Hematopoietic multipotent progenitor cell (in vitro differentiated cells): ENCODE data around the gene EBF3. TPM values are rescaled to one million over a fixed set of nuclear protein-coding genes. Genes with fewer than 3 reads are reported as not detected.

Source experiments
- DNase-seq, 3 donors: peaks; one replicate each; pipeline ENCODE4 v3.0.0-alpha.2; 2011 to 2015; ENCODE audit warnings: low read depth in 2 of 3, low spot score in 2 of 3
- total RNA-seq: library from RNA; depleted of rRNA; stranded (reverse); fragments of >200 nt; gene quantifications from one replicate; pipeline ENCODE4 v1.2.3, GENCODE V29; 2012

EBF3 gene
- total RNA-seq, 1 donor = not detected

GRCh38 chr10:129915526-129916378 lies 48.3 kb downstream of the EBF3 start:
- DNase-seq = no peak

GRCh38 chr10:129914960-129915359 lies 49.1 kb downstream of the EBF3 start:
- no peak for DNase-seq

DNA sequence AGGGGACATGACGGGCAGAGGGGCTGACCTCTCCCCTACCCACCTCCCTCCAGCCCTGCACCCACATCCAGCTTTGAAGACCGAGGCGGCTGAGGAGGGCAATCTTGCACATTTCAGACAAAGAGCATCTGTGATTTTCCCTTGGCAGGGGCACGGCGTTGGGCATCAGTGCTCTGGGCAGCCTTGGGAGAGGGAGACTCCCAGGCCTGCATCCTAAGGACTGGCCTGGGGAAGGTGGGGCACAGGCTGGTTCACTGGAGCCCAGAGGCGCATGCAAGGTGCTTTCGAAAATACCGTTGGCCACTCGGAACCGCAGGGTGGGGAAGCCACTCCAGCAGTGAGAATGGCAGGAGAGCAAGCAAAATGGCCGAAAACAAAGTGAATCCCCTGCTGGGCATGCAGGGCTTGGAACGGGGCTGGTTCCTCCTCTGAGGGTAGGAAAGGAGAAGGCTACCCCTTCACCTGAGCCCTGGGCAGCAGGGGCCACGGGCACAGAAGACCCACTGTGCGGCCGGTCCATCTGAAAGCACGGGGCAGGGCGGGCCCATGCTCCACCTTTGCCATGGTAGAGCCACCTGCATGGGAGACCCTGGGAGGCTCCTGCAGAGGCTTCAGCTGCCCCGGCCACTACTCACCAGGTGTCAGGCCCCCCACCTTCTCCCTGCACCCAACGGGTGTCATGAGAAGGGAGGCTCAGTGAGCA lies 49.8 kb downstream of the EBF3 start:
- no peak for DNase-seq

- no peak for DNase-seq
These were observed 50.9 kb downstream of the EBF3 start for GRCh38 chr10:129912986-129913695.

- no peak for DNase-seq
These were observed 51.7 kb downstream of the EBF3 start for GRCh38 chr10:129912166-129912917.

GRCh38 chr10:129911451-129912165 lies 52.5 kb downstream of the EBF3 start:
- no peak for DNase-seq

DNA sequence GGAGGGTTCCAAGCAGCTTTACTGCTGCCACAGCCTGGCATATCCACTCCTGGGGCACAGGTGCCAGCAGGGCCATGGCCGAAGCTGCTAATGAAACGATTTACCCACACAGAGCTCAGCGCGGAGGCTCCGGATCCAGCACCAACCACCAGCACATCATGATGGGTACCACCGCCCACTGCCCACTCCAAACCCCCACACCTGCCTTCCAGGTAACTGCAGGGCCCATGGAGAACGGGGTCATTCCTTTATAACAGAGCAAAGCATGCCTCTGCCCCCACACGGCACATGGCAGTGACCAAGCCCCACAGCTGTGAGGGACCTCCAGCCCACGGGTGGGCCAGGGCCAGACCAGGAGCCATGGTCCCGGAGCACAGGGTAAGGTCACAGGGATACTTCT lies 53.2 kb downstream of the EBF3 start:
- no peak for DNase-seq

DNA sequence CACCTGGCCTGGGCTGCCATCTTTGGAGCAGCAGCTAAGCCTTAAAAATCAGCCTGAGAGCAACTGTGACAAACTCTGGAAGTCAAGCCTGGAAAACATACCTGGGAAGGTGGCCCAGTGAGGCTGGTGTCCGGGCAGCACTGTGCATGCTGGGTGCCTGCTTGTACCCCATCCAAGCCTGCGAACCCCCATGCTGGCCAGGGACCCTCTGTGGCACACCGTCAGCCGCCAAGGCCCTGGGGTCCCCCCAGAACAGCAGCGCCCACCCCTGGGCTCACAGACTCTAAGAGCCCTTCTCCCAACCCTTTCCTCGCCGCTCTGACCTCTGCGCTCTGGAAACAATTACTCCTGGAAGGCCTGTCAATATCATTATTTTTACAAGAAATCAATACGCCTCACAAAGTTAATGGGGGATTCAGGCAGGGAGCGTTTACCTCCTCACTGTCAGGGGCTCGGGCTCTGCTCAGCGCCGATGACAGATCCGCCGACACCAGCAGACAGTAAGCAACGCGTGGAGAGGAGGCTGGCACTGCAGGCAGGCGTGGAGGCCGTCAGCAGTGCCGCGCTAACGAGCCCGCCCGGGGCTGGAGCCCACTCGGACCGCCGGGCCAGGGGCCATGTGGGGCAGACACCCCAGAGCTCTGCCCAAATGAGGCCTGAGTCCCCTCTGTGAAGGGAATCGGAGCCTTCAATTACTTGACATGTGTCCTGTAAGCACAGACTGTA lies 54.4 kb downstream of the EBF3 start:
- DNase-seq = no peak

- no peak for DNase-seq
These were observed 55.0 kb downstream of the EBF3 start for GRCh38 chr10:129909080-129909479.

DNA sequence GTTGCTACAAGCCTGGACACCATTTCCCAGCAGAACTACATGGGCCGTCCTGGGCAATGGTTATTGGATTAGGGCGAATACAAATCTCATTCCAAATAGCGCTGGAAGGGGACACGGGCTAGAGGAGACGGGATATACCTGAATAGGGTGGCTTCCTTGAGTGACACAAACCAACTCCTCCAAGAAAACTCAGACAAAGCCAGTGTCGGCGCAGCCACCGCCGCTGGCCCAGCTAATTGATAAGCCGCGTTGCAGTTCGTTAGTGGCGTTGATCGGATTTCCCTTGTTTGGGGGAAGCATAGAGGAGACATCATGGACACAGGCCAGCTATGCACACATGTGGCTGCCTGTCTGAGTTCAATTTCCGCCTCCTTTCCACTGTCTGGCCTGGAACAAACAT lies 55.7 kb downstream of the EBF3 start:
- no peak for DNase-seq

DNA sequence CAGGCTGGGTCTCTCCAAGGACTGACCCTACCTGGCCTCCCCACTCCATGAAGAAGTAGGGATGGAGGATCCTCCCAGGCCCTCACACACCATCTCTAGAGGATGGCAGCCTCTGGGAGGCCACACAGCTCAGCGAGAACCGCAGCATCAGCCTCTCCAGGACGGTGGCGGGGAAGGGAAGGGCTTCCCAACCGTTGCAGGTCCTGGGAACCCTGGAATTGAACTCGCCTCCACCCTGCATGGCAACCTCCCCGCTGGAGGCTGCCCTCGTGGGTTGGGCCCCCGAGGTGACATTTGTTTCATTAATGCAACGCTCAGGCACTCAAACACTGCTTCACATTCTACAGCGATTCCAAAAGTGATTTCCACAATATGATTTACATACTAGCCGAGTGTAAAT lies 58.5 kb downstream of the EBF3 start:
- DNase-seq = no peak

- DNase-seq = no peak
These were observed 59.8 kb downstream of the EBF3 start for GRCh38 chr10:129904323-129904722.

DNA sequence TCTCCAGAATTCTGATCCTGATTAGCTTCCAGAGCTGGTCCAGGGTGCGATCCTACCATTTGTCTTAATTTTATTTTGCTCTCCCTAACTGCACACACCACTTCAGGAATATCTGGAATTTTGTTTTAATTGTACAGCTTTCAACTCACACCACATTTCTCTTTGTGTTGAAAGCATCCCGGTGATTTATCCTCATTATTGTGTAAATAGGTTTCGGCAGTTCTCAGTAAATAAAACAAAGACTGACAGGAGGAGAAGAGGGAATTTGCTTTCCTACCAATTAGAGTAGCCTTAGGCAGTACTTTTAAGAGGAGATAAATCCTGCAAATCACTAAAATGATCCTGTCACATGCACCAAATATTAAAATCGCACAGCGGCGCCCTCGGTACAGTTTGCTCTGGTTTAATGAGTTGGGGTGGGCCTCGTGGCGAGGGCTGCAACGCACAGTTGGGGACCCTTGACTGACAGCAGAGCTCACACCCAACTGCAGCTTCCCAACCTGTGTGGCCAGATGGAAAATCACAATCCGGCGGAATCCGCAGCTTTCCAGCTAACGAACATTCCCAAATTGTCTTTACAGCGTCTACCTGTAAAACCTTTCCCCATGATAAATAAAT lies 62.6 kb downstream of the EBF3 start:
- no peak for DNase-seq

DNA sequence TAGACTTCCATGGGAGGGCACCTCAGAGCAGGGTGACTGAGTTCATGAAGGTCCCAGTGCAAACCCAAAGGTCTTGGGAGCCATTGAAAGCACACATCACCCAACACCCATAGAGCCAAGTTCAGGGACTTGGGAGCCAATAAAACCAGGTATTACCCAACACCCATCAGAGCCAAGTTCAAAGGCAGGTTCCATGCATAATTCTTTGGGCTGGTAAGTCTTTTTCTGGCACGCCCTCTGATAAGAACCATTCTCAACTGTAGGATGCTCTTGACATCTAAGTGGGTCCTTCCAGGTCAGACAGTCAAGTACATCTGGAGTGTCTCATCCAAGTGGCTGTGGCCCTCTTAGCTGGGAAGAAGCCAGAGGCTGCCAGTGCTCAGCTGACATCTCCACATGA lies 63.2 kb downstream of the EBF3 start:
- DNase-seq = no peak

- DNase-seq = no peak
These were observed 64.6 kb downstream of the EBF3 start for GRCh38 chr10:129899276-129900130.

GRCh38 chr10:129898706-129899268 lies 65.3 kb downstream of the EBF3 start:
- no peak for DNase-seq

DNA sequence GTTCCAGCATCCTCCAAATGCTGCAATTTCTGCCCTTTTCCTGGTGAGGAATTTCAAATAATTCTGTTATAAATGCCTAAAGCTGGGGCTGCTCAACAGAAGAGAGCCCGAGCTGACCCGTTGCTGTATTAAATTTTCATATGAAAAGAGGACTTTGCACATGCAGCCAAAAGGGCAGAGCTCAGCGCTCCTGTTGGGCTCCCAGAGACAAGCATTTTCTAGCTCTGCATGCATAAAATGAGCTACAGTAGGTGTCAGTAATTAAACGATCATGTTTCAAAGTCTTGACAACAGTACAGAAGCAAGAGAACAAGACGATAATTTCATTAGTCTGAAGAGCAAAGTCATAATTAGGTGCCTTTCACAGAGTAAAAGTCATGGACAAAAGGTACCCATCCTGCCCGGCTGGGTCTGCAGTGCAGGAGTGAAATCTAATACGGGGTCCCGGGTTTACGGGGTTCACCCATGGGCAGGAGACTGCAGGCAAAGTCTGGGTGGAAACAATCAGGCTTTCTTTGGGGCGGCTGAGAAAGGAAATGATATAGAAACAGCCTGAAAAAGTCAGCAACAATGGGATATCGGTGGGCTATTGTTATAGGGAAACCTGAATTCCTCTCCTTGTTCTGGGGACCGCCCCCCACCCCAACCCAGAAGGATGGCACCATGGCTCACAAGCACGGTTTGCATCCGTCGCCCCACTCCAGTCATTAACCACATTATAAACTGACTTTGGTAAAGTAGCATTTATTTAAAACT lies 66.0 kb downstream of the EBF3 start:
- no peak for DNase-seq
